Activated naive CD8-positive, alpha-beta T cell treated with anti-CD3 and anti-CD28 coated beads, Interleukin-2, amount 50 U/mL, for 24 hours (primary cell): ENCODE results near the gene OR51F1.
"Not testable (repeated sequence)": the region's sequence is repeated elsewhere in the genome, so short reads cannot be mapped to it uniquely, and the experiment has no call there.

Source experiments
- ATAC-seq: fragments of 150-1000 bp; cut with Tn5 transposase; one replicate; pipeline ENCODE4 v1.10.0; 2021
- DNase-seq: peaks from one replicate; pipeline ENCODE4 v3.0.0; 2021
- H3K27ac Mint-ChIP-seq: one replicate; pipeline ENCODE4 v1.8.0; 2021; ENCODE audit warnings: mild to moderate bottlenecking, mixed read lengths
- H3K27me3 Mint-ChIP-seq: one replicate; pipeline ENCODE4 v1.8.0; 2021; ENCODE audit warnings: mixed read lengths
- H3K36me3 Mint-ChIP-seq: one replicate; pipeline ENCODE4 v1.8.0; 2021; ENCODE audit warnings: low read depth, mixed read lengths
- H3K4me1 Mint-ChIP-seq: one replicate; pipeline ENCODE4 v1.8.0; 2021; ENCODE audit warnings: mixed read lengths
- H3K4me3 Mint-ChIP-seq: one replicate; pipeline ENCODE4 v1.8.0; 2021; ENCODE audit warnings: mild to moderate bottlenecking, moderate library complexity, mixed read lengths
- H3K9me3 Mint-ChIP-seq: one replicate; pipeline ENCODE4 v1.8.0; 2021; ENCODE audit warnings: mixed read lengths

Gene OR51F1

GRCh38 chr11:4722616-4723534, 46.9 kb downstream of the OR51F1 start:
- not testable (repeated sequence) for H3K4me3 Mint-ChIP-seq, DNase-seq, ATAC-seq, H3K27me3 Mint-ChIP-seq, H3K36me3 Mint-ChIP-seq, H3K27ac Mint-ChIP-seq, H3K9me3 Mint-ChIP-seq, H3K4me1 Mint-ChIP-seq
